K562 (cell line): ENCODE data around the gene NRAP. TPM values are rescaled to one million over a fixed set of nuclear protein-coding genes. Genes with fewer than 3 reads are reported as not detected.

Experiments
- ATAC-seq: fragments of 200-7000 bp; cut with Tn5 transposase; 3 replicates; pipeline ENCODE4 v1.9.1; 2020; ENCODE audit warnings: moderate library complexity
- BruUV-seq: library from RNA; stranded (reverse); fragments of 400-500 nt; replicated peaks from 2 replicates; lab custom pipeline; 2021; lab: Mats Ljungman, UMichigan
- CTCF ChIA-PET: fragments of 300-600 bp; formaldehyde crosslinking; extraction: SDS; loops from one replicate; lab custom pipeline; 2021; ENCODE audit warnings: low intra/inter-chr PET ratio; lab: Yijun Ruan, JAX
- POLR2A ChIA-PET: fragments of 300-600, 350-650 bp; sonication (Branson Sonifier 250); formaldehyde crosslinking; extraction: SDS; loops from one replicate; lab custom pipeline; 2021; ENCODE audit warnings: antibody characterized with exemption, inconsistent platforms; lab: Yijun Ruan, JAX
- DNase-seq, 4 experiments: peaks; one replicate each; pipeline versions ENCODE4 v3.0.0 to v3.0.0-alpha.2; 2011 to 2018; ENCODE audit warnings: low spot score in 3 of 4, mixed read lengths in 3 of 4; ENCODE audit errors: extremely low read depth in 1 of 4
- FAIRE-seq: peaks from 2 replicates; lab custom pipeline; 2011; peaks lifted over from hg19 to GRCh38; lab: Jason Lieb, UNC
- H2AFZ ChIP-seq: 2 replicates; pipeline ENCODE4 v1.6.0; 2011; ENCODE audit warnings: low read depth, low read length, control low read depth, inconsistent platforms
- H3K27ac ChIP-seq: fragments of 200-600 bp; 3 replicates; pipeline ENCODE4 v1.8.0; 2011; ENCODE audit warnings: low read depth, mild to moderate bottlenecking, control low read depth, inconsistent platforms, low read length, moderate library complexity, mixed read lengths; ENCODE audit errors: extremely low read depth
- H3K27me3 ChIP-seq, 2 experiments: fragments of 300-600 bp in 1 of 2; 2 replicates in 1 of 2; 3 replicates in 1 of 2; pipeline versions ENCODE4 v1.6.0 to v1.8.0; 2011; ENCODE audit warnings: inconsistent platforms in 2 of 2, low read length in 2 of 2, mild to moderate bottlenecking in 1 of 2, mixed read lengths in 1 of 2, moderate library complexity in 1 of 2; ENCODE audit not compliant: control insufficient read depth in 2 of 2, insufficient read depth in 2 of 2
- H3K36me3 ChIP-seq: fragments of 300-600 bp; 3 replicates; pipeline ENCODE4 v1.8.0; 2011; ENCODE audit warnings: mild to moderate bottlenecking, low read length, inconsistent platforms; ENCODE audit not compliant: control insufficient read depth, insufficient read depth
- H3K4me1 ChIP-seq, 2 experiments: fragments of 200-600 bp in 1 of 2; replicated peaks in 1 of 2; 2 replicates in 1 of 2; 3 replicates in 1 of 2; pipeline versions ENCODE4 v1.5.1 to v1.8.0; 2011; ENCODE audit warnings: inconsistent platforms in 2 of 2, low read length in 2 of 2, mild to moderate bottlenecking in 1 of 2, mixed read lengths in 1 of 2, moderate library complexity in 1 of 2; ENCODE audit not compliant: control insufficient read depth in 2 of 2, insufficient read depth in 2 of 2
- H3K4me2 ChIP-seq: 2 replicates; pipeline ENCODE4 v1.6.1; 2011; ENCODE audit warnings: low read length, control low read depth, inconsistent platforms, mixed read lengths; ENCODE audit not compliant: insufficient read depth
- H3K4me3 ChIP-seq: fragments of 200-600 bp; sonication (generic), shearing (Covaris generic); 2 replicates; pipeline ENCODE4 v1.5.1; 2016; ENCODE audit warnings: control low read depth, inconsistent platforms
- H3K79me2 ChIP-seq: fragments of 200-600 bp; 3 replicates; pipeline ENCODE4 v1.8.0; 2011; ENCODE audit warnings: low read length, inconsistent platforms; ENCODE audit not compliant: control insufficient read depth, insufficient read depth
- H3K9ac ChIP-seq, 2 experiments: 2 replicates each; pipeline versions ENCODE4 v1.6.0 to v1.6.1; 2011; ENCODE audit warnings: low read depth in 2 of 2, low read length in 2 of 2, control low read depth in 1 of 2, inconsistent platforms in 1 of 2, mild to moderate bottlenecking in 1 of 2, mixed read lengths in 1 of 2; ENCODE audit not compliant: insufficient read depth in 1 of 2
- H3K9me1 ChIP-seq: one replicate; pipeline ENCODE4 v1.6.0; 2011; ENCODE audit warnings: inconsistent platforms, mild to moderate bottlenecking, low read length, moderate library complexity; ENCODE audit not compliant: control insufficient read depth, insufficient read depth
- H3K9me3 ChIP-seq: replicated peaks from 2 replicates; pipeline ENCODE4 v1.5.1; 2011; ENCODE audit warnings: low read depth, low read length, inconsistent platforms; ENCODE audit not compliant: control insufficient read depth, insufficient read depth
- H4K20me1 ChIP-seq: replicated peaks from 2 replicates; pipeline ENCODE4 v1.6.1; 2011; ENCODE audit warnings: low read length, inconsistent platforms, mixed read lengths; ENCODE audit not compliant: control insufficient read depth, insufficient read depth
- CC2D1A ChIP-seq: fragments of 450-650 bp; IDR thresholded peaks from 2 replicates; pipeline ENCODE4 v1.6.1; 2017; ENCODE audit warnings: mild to moderate bottlenecking
- CXXC5 ChIP-seq: fragments of 250-450 bp; sonication (Bioruptor Pico); IDR thresholded peaks from 2 replicates; pipeline ENCODE4 v1.8.0; 2022; ENCODE audit warnings: inconsistent platforms, mild to moderate bottlenecking, moderate library complexity
- FUS ChIP-seq: fragments of 200-400 bp; formaldehyde crosslinking; optimal IDR thresholded peaks from 2 replicates; pipeline ENCODE3; 2017; ENCODE audit warnings: low read depth, low read length
- GATA2 ChIP-seq: sonication (generic); formaldehyde crosslinking; IDR thresholded peaks from 2 replicates; pipeline ENCODE4 v1.4.0; 2020; ENCODE audit warnings: mild to moderate bottlenecking, missing genetic modification reagents
- RBM22 ChIP-seq: fragments of 200-400 bp; formaldehyde crosslinking; IDR thresholded peaks from 2 replicates; pipeline ENCODE4 v1.6.1; 2018; ENCODE audit warnings: low read length, low read depth; ENCODE audit not compliant: poor library complexity, severe bottlenecking
- WGBS: fragments of 100-300 bp; shearing (Covaris generic); methylation state at CpG from one replicate; pipeline ENCODE4 v1.1.6; 2016; ENCODE audit warnings: low coverage, mixed read lengths; ENCODE audit not compliant: insufficient coverage; ENCODE audit errors: missing lambda C conversion rate; 5-methylcytosine and 5-hydroxymethylcytosine counted together
- in situ Hi-C: fragments of 300-500 bp; cut with MboI; formaldehyde crosslinking; loops from 4 replicates; pipeline ENCODE4 v1.15.0; 2018; ENCODE audit warnings: inconsistent platforms, mixed read lengths
- intact Hi-C: fragments of 100-400 bp; cut with micrococcal nuclease; formaldehyde crosslinking; loops from 2 replicates; pipeline ENCODE4 v1.14.2; 2022
- polyA plus RNA-seq, 8 experiments: library from polyadenylated mRNA; depleted of rRNA in 4 of 8; stranded (reverse) in 5 of 8; unstranded in 3 of 8; fragments of >200 nt; fragmentation: Nextera tagmentation in 2 of 8; fragmentation: Illumina TruSeq in 1 of 8; extraction: Ambion mirVana in 2 of 8; extraction: Trizol in 1 of 8; gene quantifications; 2 replicates each; pipeline versions ENCODE4 v1.2.1 to v1.2.3, GENCODE V29; 2011 to 2014; ENCODE audit warnings: inconsistent platforms in 1 of 8, missing spikeins in 1 of 8
- total RNA-seq, 7 experiments: library from RNA; depleted of rRNA in 6 of 7; stranded (reverse); fragments of >200 nt in 6 of 7; fragmentation: Illumina TruSeq in 2 of 7; extraction: Trizol in 2 of 7; gene quantifications; 2 replicates each; pipeline versions ENCODE4 v1.2.1 to v1.2.3, GENCODE V29; 2011 to 2021; ENCODE audit warnings: low replicate concordance in 1 of 7
- TF ChIP-seq, protein P1 (sequence below): fragments of 450-650 bp; formaldehyde crosslinking; IDR thresholded peaks from 2 replicates; pipeline ENCODE4 v1.4.0; 2020; ENCODE audit warnings: mild to moderate bottlenecking, moderate library complexity
- TF ChIP-seq, protein P2 (sequence below): fragments of 250-450 bp; sonication (Bioruptor Pico); IDR thresholded peaks from 2 replicates; pipeline ENCODE4 v1.4.0; 2020; ENCODE audit warnings: mild to moderate bottlenecking

NRAP gene
- total and polyA plus RNA-seq, 9 of the 15 experiments (the other 6 are each of a cell fraction or from before 2014, with no cell fraction given) = not detected

DNA sequence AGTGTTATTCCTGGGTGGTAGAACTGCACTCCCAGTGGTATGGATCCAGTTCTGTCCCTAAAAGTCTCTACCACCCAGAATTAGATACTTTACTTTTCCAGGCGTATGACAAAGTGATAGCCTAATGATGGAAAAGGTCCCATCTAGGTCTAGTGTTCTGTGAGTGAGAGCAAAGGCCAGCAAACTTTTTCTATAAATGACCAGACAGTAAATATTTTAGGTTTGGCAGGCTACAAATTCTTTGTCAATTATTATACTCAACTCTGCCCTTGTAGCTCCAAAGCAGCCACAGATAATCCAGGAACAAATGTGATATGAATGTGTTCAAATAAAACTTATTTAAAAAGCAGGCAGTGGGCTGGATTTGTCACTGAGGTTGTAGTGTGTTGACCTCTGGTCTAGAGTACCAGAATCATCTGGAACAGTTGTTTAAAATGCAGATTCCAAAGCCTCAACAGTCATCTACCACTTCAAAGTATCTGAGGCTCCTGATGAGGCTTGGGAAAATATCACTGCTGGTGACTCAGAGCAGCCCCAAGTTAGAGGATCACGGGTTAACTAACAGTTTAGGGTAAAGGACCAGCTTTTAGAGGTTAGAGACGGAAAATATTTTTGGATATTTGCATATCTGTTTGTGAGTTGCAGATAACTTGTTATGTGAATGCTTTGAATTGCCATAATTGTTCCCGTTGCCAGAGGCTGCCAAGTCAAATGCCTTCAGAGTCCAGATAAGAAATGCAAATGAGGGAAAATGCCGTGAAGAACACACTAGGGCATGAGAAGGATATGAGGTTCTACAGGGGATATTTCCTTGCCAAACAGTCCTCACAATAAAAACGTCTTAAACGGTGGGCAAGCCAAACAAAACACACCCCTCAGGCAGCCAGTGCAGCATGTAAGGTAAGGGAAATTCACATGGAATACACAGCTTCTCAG lies 19.4 kb downstream of the NRAP start:
- DNase-seq (no peak), ATAC-seq (no peak), FAIRE-seq (no peak)
- Histone ChIP-seq H3K9ac (no peak overlapping the region), H3K4me2 (no peak overlapping the region), H3K27me3 (peaks cover 0 to 13% of the 10 kb centered on the region in 2 experiments; a peak in 2 of 5 replicates), H3K9me3 (no peaks in the 10 kb centered on the region), H3K27ac (no peak overlapping the region), H3K4me1 (no peaks in the 10 kb centered on the region), H3K79me2 (no peaks in the 10 kb centered on the region), H3K4me3 (no peak overlapping the region), H3K36me3 (no peaks in the 10 kb centered on the region), H3K9me1 (no peaks in the 10 kb centered on the region), H4K20me1 (no peaks in the 10 kb centered on the region), H2AFZ (no peak overlapping the region)
- ChIA-PET POLR2A (no interaction called here), CTCF (no interaction called here)
- TF ChIP-seq, protein P1, sequence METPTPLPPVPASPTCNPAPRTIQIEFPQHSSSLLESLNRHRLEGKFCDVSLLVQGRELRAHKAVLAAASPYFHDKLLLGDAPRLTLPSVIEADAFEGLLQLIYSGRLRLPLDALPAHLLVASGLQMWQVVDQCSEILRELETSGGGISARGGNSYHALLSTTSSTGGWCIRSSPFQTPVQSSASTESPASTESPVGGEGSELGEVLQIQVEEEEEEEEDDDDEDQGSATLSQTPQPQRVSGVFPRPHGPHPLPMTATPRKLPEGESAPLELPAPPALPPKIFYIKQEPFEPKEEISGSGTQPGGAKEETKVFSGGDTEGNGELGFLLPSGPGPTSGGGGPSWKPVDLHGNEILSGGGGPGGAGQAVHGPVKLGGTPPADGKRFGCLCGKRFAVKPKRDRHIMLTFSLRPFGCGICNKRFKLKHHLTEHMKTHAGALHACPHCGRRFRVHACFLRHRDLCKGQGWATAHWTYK (CRISPR knock-in tag) = no peak
- TF ChIP-seq GATA2 (no peak), RBM22 (no peak), CC2D1A (no peak), CXXC5 (CRISPR knock-in tag) (no peak), FUS (no peak)
- TF ChIP-seq, protein P2, sequence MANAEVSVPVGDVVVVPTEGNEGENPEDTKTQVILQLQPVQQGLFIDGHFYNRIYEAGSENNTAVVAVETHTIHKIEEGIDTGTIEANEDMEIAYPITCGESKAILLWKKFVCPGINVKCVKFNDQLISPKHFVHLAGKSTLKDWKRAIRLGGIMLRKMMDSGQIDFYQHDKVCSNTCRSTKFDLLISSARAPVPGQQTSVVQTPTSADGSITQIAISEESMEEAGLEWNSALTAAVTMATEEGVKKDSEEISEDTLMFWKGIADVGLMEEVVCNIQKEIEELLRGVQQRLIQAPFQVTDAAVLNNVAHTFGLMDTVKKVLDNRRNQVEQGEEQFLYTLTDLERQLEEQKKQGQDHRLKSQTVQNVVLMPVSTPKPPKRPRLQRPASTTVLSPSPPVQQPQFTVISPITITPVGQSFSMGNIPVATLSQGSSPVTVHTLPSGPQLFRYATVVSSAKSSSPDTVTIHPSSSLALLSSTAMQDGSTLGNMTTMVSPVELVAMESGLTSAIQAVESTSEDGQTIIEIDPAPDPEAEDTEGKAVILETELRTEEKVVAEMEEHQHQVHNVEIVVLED = no peak
- in situ Hi-C loops = no loop called here
- 2% methylated on average over 7 of the region's 7 CpGs for WGBS
- BruUV-seq = no TSS peak
- intact Hi-C loops = no loop called here
